Omental fat pad (tissue), 4 donors: Measurements from ENCODE around the gene ACSM4. TPM values are rescaled to one million over a fixed set of nuclear protein-coding genes. Genes with fewer than 3 reads are reported as not detected.

ENCODE experiments used
- ATAC-seq: fragments of 150-250 bp; one replicate; pipeline ENCODE4 v1.9.1; 2016; ENCODE audit warnings: mild to moderate bottlenecking, moderate library complexity; ENCODE audit not compliant: low FRiP score
- DNase-seq: peaks from one replicate; pipeline ENCODE4 v3.0.0-alpha.2; 2019; ENCODE audit warnings: low spot score
- total RNA-seq, 4 donors: library from RNA; depleted of rRNA; stranded (reverse); fragments of >200 nt; gene quantifications; one replicate each; pipeline ENCODE4 v1.1.0, GENCODE V29; 2016
- TF ChIP-seq, protein P1 (sequence below), 3 donors: fragments of 450-650 bp; IDR thresholded peaks; one replicate each; pipeline ENCODE4 v1.5.1; 2016 to 2017; ENCODE audit warnings: antibody characterized with exemption in 3 of 3, mild to moderate bottlenecking in 3 of 3, moderate library complexity in 2 of 3

The ACSM4 gene
- total RNA-seq, 4 donors from 2014 or later: not detected

DNA sequence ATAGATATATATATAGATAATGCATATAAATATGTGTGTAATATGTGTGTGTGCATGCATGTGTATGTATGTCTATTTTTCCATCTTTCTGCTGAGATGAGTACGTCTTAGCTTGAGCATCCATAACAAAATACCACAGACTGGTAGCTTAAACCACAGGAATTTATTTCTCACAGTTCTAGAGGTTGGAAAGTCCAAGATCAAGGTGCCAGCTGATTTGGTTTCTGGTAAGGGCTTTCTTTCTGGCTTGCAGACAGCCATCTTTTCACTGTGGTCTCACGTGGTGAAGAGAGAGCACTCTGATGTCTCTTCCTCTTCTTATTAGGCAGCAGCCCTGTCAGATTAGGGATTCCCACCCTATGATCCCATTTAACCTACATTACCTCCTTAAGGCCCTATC is 47.3 kb downstream of the ACSM4 start:
- TF ChIP-seq, protein P1, sequence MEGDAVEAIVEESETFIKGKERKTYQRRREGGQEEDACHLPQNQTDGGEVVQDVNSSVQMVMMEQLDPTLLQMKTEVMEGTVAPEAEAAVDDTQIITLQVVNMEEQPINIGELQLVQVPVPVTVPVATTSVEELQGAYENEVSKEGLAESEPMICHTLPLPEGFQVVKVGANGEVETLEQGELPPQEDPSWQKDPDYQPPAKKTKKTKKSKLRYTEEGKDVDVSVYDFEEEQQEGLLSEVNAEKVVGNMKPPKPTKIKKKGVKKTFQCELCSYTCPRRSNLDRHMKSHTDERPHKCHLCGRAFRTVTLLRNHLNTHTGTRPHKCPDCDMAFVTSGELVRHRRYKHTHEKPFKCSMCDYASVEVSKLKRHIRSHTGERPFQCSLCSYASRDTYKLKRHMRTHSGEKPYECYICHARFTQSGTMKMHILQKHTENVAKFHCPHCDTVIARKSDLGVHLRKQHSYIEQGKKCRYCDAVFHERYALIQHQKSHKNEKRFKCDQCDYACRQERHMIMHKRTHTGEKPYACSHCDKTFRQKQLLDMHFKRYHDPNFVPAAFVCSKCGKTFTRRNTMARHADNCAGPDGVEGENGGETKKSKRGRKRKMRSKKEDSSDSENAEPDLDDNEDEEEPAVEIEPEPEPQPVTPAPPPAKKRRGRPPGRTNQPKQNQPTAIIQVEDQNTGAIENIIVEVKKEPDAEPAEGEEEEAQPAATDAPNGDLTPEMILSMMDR (IDR thresholded peaks at IDR 0.05): no peak
- ATAC-seq (no peak), DNase-seq (no peak)

DNA sequence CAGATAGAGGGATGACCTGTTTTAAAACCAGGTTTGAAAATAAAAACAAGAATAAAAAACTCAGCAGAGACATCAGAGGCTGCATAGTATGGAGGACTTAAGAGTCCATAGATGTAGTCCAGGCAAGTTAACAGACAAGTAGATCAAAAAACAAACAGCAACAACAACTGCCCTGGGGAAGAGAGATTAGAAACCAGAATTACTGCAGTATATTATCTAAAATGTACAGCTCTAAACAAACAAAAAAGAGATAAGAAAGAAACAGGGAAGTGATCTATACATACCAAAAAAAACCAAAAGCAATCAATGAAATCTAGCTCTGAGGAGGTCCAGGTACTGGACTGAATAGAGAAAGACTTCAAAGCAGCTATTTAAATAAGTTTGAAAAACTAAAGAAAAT is 48.8 kb downstream of the ACSM4 start:
- TF ChIP-seq, protein P1 (IDR thresholded peaks at IDR 0.05): no peak
- DNase-seq (no peak), ATAC-seq (no peak)

DNA sequence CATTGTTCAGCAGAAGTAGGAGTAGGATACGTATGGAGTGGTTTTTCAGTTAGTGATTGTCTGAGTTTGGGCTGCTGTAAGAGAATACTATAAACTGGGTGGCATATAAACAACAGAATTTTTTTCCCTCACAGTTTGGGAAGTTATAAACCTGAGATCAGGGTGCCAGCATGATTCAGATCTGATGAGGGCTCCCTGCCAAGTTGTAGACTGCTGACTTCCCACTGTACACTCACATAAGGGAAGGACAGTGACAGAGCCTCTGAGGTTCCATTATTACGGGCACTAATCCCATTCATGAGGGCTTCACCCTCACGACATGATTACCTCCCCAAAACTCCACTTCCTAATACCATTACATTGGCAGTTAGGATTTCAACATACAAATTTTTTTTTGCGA is 50.7 kb downstream of the ACSM4 start:
- ATAC-seq: no peak
- TF ChIP-seq, protein P1 (IDR thresholded peaks at IDR 0.05): no peak
- no peak for DNase-seq

DNA sequence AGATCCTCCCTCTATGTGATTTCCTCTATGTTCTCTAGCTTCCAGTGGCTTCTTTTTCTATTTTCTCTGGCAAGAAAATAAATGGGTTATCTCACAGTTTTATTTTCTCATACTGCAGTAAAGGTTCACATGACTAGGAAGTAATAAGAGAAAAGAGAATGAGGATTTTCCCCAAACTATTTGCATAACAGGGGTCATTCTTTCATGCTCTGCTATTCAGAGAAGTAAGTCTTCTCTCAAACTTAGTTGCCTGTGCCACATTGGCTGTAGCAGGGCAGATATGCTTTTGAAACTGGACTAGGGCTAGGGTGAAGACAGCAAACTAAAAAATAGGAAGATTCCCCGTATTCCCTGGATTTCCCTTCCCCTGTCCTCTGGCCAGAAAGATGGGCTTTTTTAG is 57.4 kb downstream of the ACSM4 start:
- ATAC-seq: no peak
- DNase-seq: no peak
- TF ChIP-seq, protein P1 (IDR thresholded peaks at IDR 0.05): no peak

DNA sequence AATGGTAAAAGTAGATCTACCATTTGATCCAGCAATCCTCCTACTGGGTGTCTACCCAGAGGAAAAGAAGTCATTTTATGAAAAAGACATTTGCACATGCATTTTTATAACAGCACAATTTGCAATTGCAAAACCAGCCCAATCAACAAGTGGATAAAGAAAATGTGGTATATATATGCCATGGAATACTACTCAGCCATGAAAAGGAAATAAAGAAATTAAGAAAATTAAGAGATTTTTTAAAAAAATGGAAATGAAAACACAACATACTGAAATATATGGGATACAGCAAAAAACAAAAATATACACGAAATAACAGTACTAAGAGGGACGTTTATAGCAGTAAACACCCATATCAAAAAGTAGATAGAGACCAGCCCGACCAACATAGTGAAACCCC is 58.9 kb downstream of the ACSM4 start:
- ATAC-seq: no peak
- TF ChIP-seq, protein P1 (IDR thresholded peaks at IDR 0.05): no peak
- no peak for DNase-seq

DNA sequence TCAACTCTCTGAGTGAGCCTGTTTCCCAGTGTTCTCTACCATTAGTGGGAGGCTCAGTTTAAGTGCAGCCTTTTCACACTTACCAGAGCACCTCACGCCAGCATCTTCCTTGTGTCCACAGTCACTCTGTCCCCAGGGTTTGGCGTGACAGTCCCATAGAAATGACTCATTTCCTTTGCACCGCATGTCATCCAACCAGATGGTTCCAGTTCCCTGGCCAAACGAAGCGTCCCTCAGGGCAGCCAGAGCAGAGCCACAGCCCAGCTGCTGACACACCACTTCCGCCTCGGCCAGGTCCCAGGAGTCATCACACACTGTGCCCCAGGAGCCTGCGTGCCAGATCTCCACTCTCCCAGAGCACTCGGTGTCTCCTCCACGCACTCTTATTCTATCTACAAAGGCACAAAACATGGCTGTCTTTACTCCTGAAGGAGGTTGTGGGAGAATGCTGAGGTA is 65.4 kb downstream of the ACSM4 start:
- DNase-seq (no peak), ATAC-seq (no peak)
- TF ChIP-seq, protein P1 (IDR thresholded peaks at IDR 0.05): no peak

DNA sequence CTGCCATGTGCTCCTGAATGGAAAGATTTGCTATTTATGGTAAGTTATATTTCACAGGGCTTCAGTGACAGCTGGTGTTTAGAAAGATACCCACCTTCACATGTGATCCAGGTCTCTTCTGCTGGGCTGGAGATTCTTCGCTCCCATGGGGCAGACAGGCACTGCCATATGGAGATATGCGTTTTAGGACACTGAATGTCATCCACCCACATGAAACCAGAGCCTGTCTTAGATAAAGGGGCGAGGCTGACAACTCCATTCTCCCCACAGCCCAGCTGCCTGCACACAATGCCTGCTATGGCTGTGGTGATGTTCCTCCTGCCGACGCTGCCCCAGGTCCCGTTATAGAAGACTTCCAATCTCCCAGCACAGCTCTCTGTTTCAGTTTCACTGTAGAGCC is 69.4 kb downstream of the ACSM4 start:
- TF ChIP-seq, protein P1 (IDR thresholded peaks at IDR 0.05): no peak
- DNase-seq: no peak
- no peak for ATAC-seq
